Tibial artery (tissue), 4 donors: ENCODE data around the gene CASP14.

Experiments used
- DNase-seq, 2 donors: peaks; one replicate each; pipeline ENCODE4 v3.0.0-alpha.2; 2019
- H3K27ac ChIP-seq, 2 donors: fragments of 200-600 bp; sonication (generic) in 1 of 2; 1 replicate in 1 of 2; 2 replicates in 1 of 2; pipeline ENCODE4 v1.5.1; 2018 to 2019; ENCODE audit warnings: mild to moderate bottlenecking in 1 of 2
- H3K27me3 ChIP-seq, 2 donors: fragments of 200-600 bp; sonication (generic) in 1 of 2; one replicate each; pipeline versions ENCODE4 v1.5.1 to v1.6.0; 2016 to 2019
- H3K36me3 ChIP-seq, 3 donors: fragments of 200-600 bp; sonication (generic) in 2 of 3; one replicate each; pipeline ENCODE4 v1.5.1; 2016 to 2019; ENCODE audit warnings: mild to moderate bottlenecking in 2 of 3
- H3K4me1 ChIP-seq, 4 donors: fragments of 200-600 bp; sonication (generic) in 2 of 4; 1 replicate in 3 of 4; 2 replicates in 1 of 4; pipeline ENCODE4 v1.5.1; 2016 to 2019
- H3K4me3 ChIP-seq, 2 donors: fragments of 200-600 bp; sonication (generic) in 1 of 2; 1 replicate in 1 of 2; 2 replicates in 1 of 2; pipeline ENCODE4 v1.5.1; 2018 to 2019; ENCODE audit warnings: mild to moderate bottlenecking in 2 of 2
- H3K9me3 ChIP-seq, 3 donors: fragments of 200-600 bp; sonication (generic) in 1 of 3; one replicate each; pipeline ENCODE4 v1.5.1; 2016 to 2019
- CTCF ChIP-seq, 2 experiments: fragments of 200-600 bp in 1 of 2; fragments of 450-650 bp in 1 of 2; IDR thresholded peaks; one replicate each; pipeline ENCODE4 v1.5.1; 2017 to 2019; ENCODE audit warnings: antibody characterized with exemption in 2 of 2, mild to moderate bottlenecking in 1 of 2, moderate library complexity in 1 of 2
- intact Hi-C: fragments of 100-400 bp; cut with DNase I; formaldehyde crosslinking; loops from one replicate; pipeline ENCODE4 v1.15.0; 2023; ENCODE audit warnings: low total_unique reads

The CASP14 gene

GRCh38 chr19:15104003-15104402 is 54.7 kb downstream of the CASP14 start:
- intact Hi-C loops, result loop anchor here (5.0 kb wide), 1 partner anchor 43 kb away; no protein-coding TSS in a partner anchor

GRCh38 chr19:15104411-15104810 is 55.1 kb downstream of the CASP14 start:
- Histone ChIP-seq H3K4me3 (no peak overlapping the region), H3K36me3 (peaks cover 0 to 8% (median 1%) of the 10 kb centered on the region in 3 donors), H3K9me3 (peaks cover 6 to 14% (median 7%) of the 10 kb centered on the region in 3 donors), H3K27ac (no peak overlapping the region), H3K4me1 (peaks cover 0 to 28% (median 10%) of the 10 kb centered on the region in 4 donors), H3K27me3 (no peaks in the 10 kb centered on the region)
- no peak for DNase-seq
- intact Hi-C loops, result loop anchor here (5.0 kb wide), 1 partner anchor 43 kb away; no protein-coding TSS in a partner anchor
- no peak for TF ChIP-seq CTCF (IDR thresholded peaks at IDR 0.05)

More at GRCh38 chr19:15104003-15104402, 54.7 kb downstream of the CASP14 start:
- peaks cover 6 to 14% (median 7%) of the 10 kb centered on the region in 3 donors for H3K9me3 ChIP-seq
- peaks cover 0 to 24% (median 10%) of the 10 kb centered on the region in 4 donors for H3K4me1 ChIP-seq
- no peak overlapping the region for H3K4me3 ChIP-seq
- peaks cover 0 to 4% (median 0%) of the 10 kb centered on the region in 3 donors for H3K36me3 ChIP-seq
- H3K27ac ChIP-seq, result no peak overlapping the region
- no peak for DNase-seq
- no peaks in the 10 kb centered on the region for H3K27me3 ChIP-seq
- no peak for TF ChIP-seq CTCF (IDR thresholded peaks at IDR 0.05)

GRCh38 chr19:15105044-15105443 is 55.8 kb downstream of the CASP14 start:
- Histone ChIP-seq H3K4me3 (no peak overlapping the region), H3K27ac (no peak overlapping the region), H3K4me1 (peaks cover 0 to 29% (median 10%) of the 10 kb centered on the region in 4 donors), H3K27me3 (no peaks in the 10 kb centered on the region), H3K36me3 (peaks cover 6 to 14% (median 8%) of the 10 kb centered on the region in 3 donors), H3K9me3 (peaks cover 6 to 14% (median 7%) of the 10 kb centered on the region in 3 donors)
- intact Hi-C loops, result loop anchor here (5.0 kb wide), 1 partner anchor 147 kb away; no protein-coding TSS in a partner anchor
- no peak for DNase-seq
- TF ChIP-seq CTCF (IDR thresholded peaks at IDR 0.05), result no peak

GRCh38 chr19:15107061-15108010 is 58.1 kb downstream of the CASP14 start, which contains the start of gene SYDE1:
TSS of gene SYDE1 (plus strand) at chr19:15107401. CDS start at chr19:15107434, 33 bp downstream.
- peak in 1 of 2 donors; percentile 80 for DNase-seq
- H3K4me3 ChIP-seq, result peak within 1 kb of the TSS; percentile 93 to 99
- peaks cover 0 to 29% (median 10%) of the 10 kb centered on the region in 4 donors for H3K4me1 ChIP-seq
- peak within 1 kb of the TSS; percentile 90 to 92 for H3K27ac ChIP-seq
- no peaks in the 10 kb centered on the region for H3K27me3 ChIP-seq
- peaks cover 17 to 37% (median 30%) of the 10 kb centered on the region in 3 donors for H3K36me3 ChIP-seq
- no peak for TF ChIP-seq CTCF (IDR thresholded peaks at IDR 0.05)
- intact Hi-C loops, result loop anchor here (5.0 kb wide), 1 partner anchor 145 kb away; no protein-coding TSS in a partner anchor
- peaks cover 6 to 14% (median 7%) of the 10 kb centered on the region in 3 donors for H3K9me3 ChIP-seq
